Kasumi-1 (cell line): Measurements from ENCODE around the gene ZNF678.
A peak's percentile ranks its signal among the peaks of the same experiment; 100 is the strongest.

Experiments used
- DNase-seq, 2 experiments: peaks; one replicate each; lab custom pipeline; 2025; lab: John Stamatoyannopoulos, UW

ZNF678 gene

DNA sequence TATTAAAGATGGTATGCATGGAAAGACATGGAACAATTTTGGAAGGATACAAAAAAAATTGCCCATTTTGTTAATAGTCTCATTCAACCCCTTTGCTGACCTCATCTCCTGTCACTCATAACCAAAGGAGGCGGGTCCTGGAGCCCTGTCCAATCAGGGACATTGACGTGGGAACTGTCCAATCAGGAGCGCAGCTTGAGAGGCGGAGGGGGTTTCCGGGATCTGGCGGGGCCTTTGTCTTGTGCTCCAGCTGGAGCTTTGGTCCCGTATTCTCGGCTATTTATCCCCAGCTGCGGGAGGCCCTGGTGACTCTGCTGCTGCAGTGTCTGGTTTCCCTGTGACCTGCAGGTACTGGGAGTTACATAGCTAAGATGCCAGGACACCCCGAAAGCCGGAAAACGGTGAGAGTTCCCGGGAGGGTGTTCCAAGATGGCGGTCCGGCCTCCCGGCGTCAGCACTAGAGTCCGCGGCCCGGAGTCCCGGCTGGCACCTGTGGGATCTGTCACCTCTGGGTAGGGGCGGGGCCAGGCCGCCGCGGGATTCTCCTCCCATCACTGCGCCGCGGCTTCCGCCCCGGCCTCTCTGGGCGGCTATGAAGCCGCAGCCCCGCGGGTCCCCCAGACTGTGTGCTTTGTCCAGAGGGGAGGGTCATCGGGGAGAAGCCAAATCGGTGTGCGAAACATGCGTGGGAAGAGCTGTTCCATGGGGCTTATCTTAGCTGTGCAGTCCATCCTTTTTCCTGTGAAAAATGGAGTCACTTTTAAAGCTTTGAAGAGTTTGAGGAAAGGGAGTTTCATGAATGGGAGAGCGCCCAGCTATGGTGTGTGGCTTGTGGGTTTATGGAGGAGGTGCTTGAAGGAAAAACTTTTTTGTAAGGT, at the start of gene ZNF678:
TSS of gene ZNF678 (plus strand) at position 233 of the 878 bp plus-strand sequence. CDS start 87,436 bp downstream, outside the sequence.
- DNase-seq: peak; percentile 48 to 69

DNA sequence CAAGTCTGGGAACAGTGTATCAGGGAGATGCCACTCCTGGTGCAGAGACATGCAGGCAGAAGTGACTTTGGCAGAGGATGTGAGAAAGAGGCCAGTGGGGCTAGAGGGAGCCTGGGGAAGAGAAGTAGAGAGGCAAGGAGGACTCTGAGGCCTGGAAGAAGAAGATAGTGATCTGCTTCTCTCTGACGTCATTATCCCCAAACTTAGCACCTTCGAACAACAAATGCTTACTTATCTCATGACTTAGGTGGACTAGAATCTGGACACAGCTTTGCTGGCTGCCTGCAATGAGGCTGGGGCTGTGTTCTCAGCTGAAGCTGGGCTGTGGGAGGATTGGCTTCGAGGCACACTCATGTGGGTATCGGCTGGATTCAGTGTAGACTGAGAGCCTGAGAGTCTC, 44.5 kb upstream of the ZNF678 start:
- DNase-seq: no peak

DNA sequence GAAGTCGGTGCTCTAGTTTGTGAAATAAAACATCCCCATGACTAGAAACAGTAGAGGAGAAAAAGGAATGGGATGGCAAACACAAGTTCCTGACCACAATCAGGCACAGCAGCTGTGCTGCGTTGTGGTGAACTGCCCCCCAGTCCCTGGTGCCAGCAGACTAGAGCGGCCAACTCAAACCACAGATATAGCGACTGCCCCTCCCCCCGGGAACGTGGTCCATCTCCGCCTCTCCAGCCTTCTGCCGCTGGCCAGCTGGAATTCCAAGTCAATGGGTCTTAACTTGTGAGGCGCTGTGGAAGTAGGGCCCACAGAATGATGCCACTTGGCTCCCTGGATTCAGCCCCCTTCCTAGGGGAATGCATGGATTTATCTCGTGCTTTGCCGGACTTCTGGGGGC, 41.6 kb upstream of the ZNF678 start:
- DNase-seq: no peak

GRCh38 chr1:227526524-227526923, 36.8 kb upstream of the ZNF678 start:
- no peak for DNase-seq

GRCh38 chr1:227532019-227532619, 31.2 kb upstream of the ZNF678 start:
- no peak for DNase-seq

GRCh38 chr1:227540170-227541098, 22.9 kb upstream of the ZNF678 start:
- DNase-seq: no peak

- DNase-seq: no peak
These were observed 22.2 kb upstream of the ZNF678 start for GRCh38 chr1:227541129-227541528.

- DNase-seq: no peak
These were observed 21.6 kb upstream of the ZNF678 start for GRCh38 chr1:227541796-227542152.

- DNase-seq: no peak
These were observed 20.9 kb upstream of the ZNF678 start for GRCh38 chr1:227542153-227543120.

GRCh38 chr1:227543283-227544066, 19.9 kb upstream of the ZNF678 start:
- no peak for DNase-seq

- no peak for DNase-seq
These were observed 19.0 kb upstream of the ZNF678 start for GRCh38 chr1:227544067-227545050.

DNA sequence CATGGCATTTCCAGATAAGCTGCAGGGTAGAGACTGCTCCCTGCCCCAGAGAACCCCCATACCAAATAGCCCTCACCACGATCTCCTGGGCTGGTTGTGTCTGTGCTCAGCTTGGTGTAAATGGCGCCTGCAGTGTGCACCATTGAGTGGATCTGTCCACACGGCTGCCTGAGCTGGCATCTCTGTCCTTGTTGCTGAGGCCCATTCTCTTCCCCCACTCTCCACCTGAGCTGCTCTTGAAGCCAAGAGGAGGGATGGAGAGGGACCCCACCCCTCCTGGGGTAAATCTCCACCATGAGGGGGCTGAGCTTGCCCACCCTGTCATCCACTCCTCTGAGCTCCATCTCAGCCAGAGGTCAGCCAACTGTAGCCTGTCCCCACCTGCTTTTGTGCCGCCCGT, 18.0 kb upstream of the ZNF678 start:
- no peak for DNase-seq

DNA sequence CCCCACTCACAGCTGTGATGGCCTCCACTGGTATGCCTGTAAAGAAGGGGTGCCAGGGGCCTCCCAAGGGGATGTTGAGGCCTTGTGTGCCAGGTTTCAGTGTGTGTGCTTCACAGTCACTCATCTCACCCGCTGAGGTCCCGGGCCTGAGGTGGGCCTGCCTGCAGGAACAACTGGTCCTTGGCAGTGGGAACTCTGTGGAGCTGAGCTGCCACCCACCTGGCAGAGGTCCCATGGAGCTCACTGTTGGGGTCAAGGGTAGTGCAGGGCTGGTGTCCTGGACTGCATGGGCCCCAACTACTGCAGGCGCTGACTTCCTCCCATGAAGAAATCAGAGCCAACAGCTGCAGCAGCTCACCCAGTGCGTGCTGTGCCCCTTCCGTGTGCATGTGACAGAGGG, 17.3 kb upstream of the ZNF678 start:
- no peak for DNase-seq

- DNase-seq: no peak
These were observed 16.6 kb upstream of the ZNF678 start for GRCh38 chr1:227546598-227547309.

DNA sequence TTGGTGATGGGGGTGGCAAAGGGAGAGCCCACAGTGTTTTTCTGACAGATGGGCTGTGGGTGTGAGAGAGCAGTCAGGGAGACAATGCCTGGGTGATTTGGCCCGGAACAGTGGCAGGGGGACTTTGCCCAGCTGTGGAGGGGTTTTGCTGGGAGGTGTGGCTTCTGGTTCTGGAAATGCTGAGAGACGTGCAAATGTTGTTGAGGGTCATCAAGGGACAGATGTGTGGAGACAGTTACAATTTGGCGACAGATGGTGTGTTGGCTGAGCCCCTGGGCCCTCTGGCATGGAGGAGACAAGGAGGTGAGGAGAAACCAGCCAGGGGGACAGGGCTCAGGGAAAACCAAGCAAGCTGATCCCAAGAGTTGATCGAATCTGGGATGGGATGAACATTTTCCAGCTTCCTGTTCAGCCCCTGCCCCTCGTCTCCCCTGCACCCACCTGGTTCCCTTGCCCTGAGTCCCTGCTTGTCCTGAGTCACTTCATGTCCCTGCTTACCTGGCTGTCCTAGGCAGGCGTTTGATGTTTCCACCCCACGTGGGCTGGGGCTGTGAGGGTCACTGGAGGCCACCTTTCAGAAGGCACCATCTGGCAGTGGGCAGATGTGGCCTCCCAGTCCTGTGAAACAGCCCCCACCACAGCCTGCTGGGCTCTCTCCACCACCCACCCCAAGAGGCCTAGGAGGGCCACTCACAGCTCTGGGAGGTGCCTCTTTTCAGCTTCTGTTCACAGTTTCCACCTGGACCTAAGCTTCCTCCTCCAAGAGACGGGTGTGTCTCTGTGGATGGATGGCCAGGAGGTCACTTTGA, 15.8 kb upstream of the ZNF678 start:
- no peak for DNase-seq

DNA sequence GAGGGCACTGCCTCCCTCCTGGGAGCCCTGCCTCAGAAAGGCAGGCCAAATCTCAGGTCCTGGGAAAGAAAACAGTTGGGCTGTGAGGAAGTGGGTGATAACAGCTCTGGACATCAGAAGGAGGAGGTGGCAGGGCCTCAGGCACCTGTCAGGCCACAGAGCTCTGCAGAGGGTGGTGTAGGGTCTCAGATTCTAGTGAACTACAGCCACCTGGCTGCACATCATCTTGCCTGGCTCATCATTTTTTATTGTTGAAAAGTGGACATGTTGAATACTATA, 15.3 kb upstream of the ZNF678 start:
- DNase-seq: no peak

GRCh38 chr1:227548448-227548847, 14.9 kb upstream of the ZNF678 start:
- no peak for DNase-seq

DNA sequence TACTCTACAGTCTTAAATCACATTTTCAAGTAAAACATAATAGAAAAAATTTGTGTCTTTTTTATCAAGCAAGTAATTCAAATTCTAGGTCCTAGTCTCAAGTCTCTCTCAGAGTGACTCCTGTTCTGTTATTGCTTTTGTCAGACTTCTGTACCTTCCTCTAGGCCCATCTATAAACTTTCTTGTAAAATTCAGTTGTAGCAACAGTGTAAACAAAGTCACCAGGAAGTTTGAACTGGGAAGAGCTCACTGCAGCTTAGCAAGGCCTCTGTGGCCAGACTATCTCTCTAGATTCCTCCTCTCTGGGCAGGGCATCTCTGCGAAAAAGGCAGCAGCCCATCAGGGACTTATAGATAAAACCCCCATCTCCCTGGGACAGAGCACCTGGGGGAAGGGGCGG, 13.5 kb upstream of the ZNF678 start:
- no peak for DNase-seq
